GM23248 (cell line): Measurements from ENCODE around the gene FBXO7. TPM values are rescaled to one million over a fixed set of nuclear protein-coding genes. Genes with fewer than 3 reads are reported as not detected.
A peak's percentile ranks its signal among the peaks of the same experiment; 100 is the strongest.

ENCODE experiments used
- DNase-seq: peaks from one replicate; pipeline ENCODE4 v3.0.0-alpha.2; 2015
- H2AFZ ChIP-seq: fragments of 200-600 bp; sonication (generic); 2 replicates; pipeline ENCODE4 v1.6.1; 2016; ENCODE audit warnings: antibody characterized with exemption
- H3F3A ChIP-seq: fragments of 200-600 bp; sonication (generic); 2 replicates; pipeline ENCODE4 v1.6.1; 2016; ENCODE audit warnings: mild to moderate bottlenecking, antibody characterized with exemption, mixed run types; ENCODE audit not compliant: insufficient read depth
- H3K27ac ChIP-seq: fragments of 200-600 bp; sonication (generic); 2 replicates; pipeline ENCODE4 v1.5.1; 2016; ENCODE audit warnings: mild to moderate bottlenecking
- H3K27me3 ChIP-seq: fragments of 200-600 bp; sonication (generic); replicated peaks from 2 replicates; pipeline ENCODE4 v1.6.1; 2016; ENCODE audit warnings: mild to moderate bottlenecking; ENCODE audit not compliant: insufficient read depth
- H3K36me3 ChIP-seq: fragments of 200-600 bp; sonication (generic); 2 replicates; pipeline ENCODE4 v1.6.1; 2016; ENCODE audit warnings: low read depth, mild to moderate bottlenecking
- H3K4me1 ChIP-seq: fragments of 200-600 bp; sonication (generic); 2 replicates; pipeline ENCODE4 v1.6.1; 2016; ENCODE audit warnings: mild to moderate bottlenecking; ENCODE audit not compliant: insufficient read depth
- H3K4me2 ChIP-seq: fragments of 200-600 bp; sonication (generic); one replicate; pipeline ENCODE4 v1.6.1; 2016; ENCODE audit warnings: mild to moderate bottlenecking; ENCODE audit not compliant: unreplicated experiment
- H3K4me3 ChIP-seq: fragments of 200-600 bp; sonication (generic); 2 replicates; pipeline ENCODE4 v1.5.1; 2016; ENCODE audit warnings: mild to moderate bottlenecking
- H3K79me2 ChIP-seq: fragments of 200-600 bp; sonication (generic); 2 replicates; pipeline ENCODE4 v1.6.1; 2016; ENCODE audit warnings: mild to moderate bottlenecking; ENCODE audit not compliant: insufficient read depth
- H3K9ac ChIP-seq: fragments of 200-600 bp; sonication (generic); 2 replicates; pipeline ENCODE4 v1.6.1; 2016; ENCODE audit warnings: mild to moderate bottlenecking
- H3K9me2 ChIP-seq: fragments of 200-600 bp; sonication (generic); 2 replicates; pipeline ENCODE4 v1.6.1; 2016; ENCODE audit warnings: mixed run types, mild to moderate bottlenecking, moderate library complexity; ENCODE audit not compliant: insufficient read depth
- H3K9me3 ChIP-seq: fragments of 200-600 bp; sonication (generic); one replicate; pipeline ENCODE4 v1.6.1; 2017; ENCODE audit warnings: low read depth
- H4K20me1 ChIP-seq: fragments of 200-600 bp; sonication (generic); 2 replicates; pipeline ENCODE4 v1.6.0; 2016; ENCODE audit not compliant: insufficient read depth
- EZH2 ChIP-seq: fragments of 200-600 bp; sonication (generic); IDR thresholded peaks from 2 replicates; pipeline ENCODE4 v1.6.1; 2018; ENCODE audit warnings: antibody characterized with exemption, mild to moderate bottlenecking; ENCODE audit not compliant: insufficient read depth, poor library complexity, severe bottlenecking
- EZH2phosphoT487 ChIP-seq: fragments of 200-600 bp; sonication (generic); IDR thresholded peaks from 2 replicates; pipeline ENCODE4 v1.6.1; 2018; ENCODE audit warnings: antibody characterized with exemption, moderate library complexity, mild to moderate bottlenecking, low read depth; ENCODE audit not compliant: insufficient read depth
- WGBS, 2 experiments: methylation state at CpG; one replicate each; pipeline ENCODE4 v1.1.6; 2015 to 2017; ENCODE audit warnings: low lambda C conversion rate in 2 of 2, low coverage in 1 of 2; ENCODE audit errors: missing lambda C conversion rate in 2 of 2; 5-methylcytosine and 5-hydroxymethylcytosine counted together
- in situ Hi-C: fragments of 300-500 bp; cut with MboI; formaldehyde crosslinking; loops from 2 replicates; pipeline ENCODE4 v1.15.0; 2020
- polyA plus RNA-seq: library from polyadenylated mRNA; unstranded; fragments of >200 nt; fragmentation: Nextera tagmentation; extraction: Ambion mirVana; gene quantifications from 2 replicates; pipeline ENCODE4 v1.2.1, GENCODE V29; 2016
- total RNA-seq: library from RNA; depleted of rRNA; stranded (reverse); fragments of >200 nt; shearing (Covaris generic); gene quantifications from 2 replicates; pipeline ENCODE4 v1.2.3, GENCODE V29; 2014; rRNA removed

Gene FBXO7
- 82.3 and 89.2 TPM in 2 replicates for total RNA-seq
- polyA plus RNA-seq, result 93.3 and 94.2 TPM in 2 replicates

- in situ Hi-C loops, result no loop called here
These were observed at the start of gene FBXO7 for GRCh38 chr22:32474635-32475467. FBXO7 (plus strand) TSS chr22:32474811; CDS start chr22:32475003, 192 bp downstream.

GRCh38 chr22:32426881-32427280, 47.7 kb upstream of the FBXO7 start:
- no peaks in the 10 kb centered on the region for H3K79me2 ChIP-seq
- no peak overlapping the region for H3K27ac ChIP-seq
- no peak for DNase-seq
- no peaks in the 10 kb centered on the region for H3F3A ChIP-seq
- 80 to 90% methylated on average over 4 of the region's 4 CpGs for WGBS, 2 experiments
- no peak overlapping the region for H3K4me2 ChIP-seq
- no peaks in the 10 kb centered on the region for H4K20me1 ChIP-seq
- H3K9me3 ChIP-seq, result no peaks in the 10 kb centered on the region
- TF ChIP-seq EZH2phosphoT487 (no peak), EZH2 (no peak)
- H3K9ac ChIP-seq, result no peak overlapping the region
- H3K36me3 ChIP-seq, result no peaks in the 10 kb centered on the region
- H3K4me1 ChIP-seq, result no peaks in the 10 kb centered on the region
- H3K4me3 ChIP-seq, result no peak overlapping the region
- H2AFZ ChIP-seq, result no peak overlapping the region
- H3K27me3 ChIP-seq, result peaks cover 24% of the 10 kb centered on the region; the same call in 1 of the 2 replicates
- no peaks in the 10 kb centered on the region for H3K9me2 ChIP-seq
- in situ Hi-C loops, result no loop called here

More at GRCh38 chr22:32474635-32475467, at the start of gene FBXO7:
- WGBS, 2 experiments, result 1% methylated on average over 73 to 74 of the region's 92 CpGs
- H3K9ac ChIP-seq, result peak within 1 kb of the TSS; percentile 93
- H2AFZ ChIP-seq, result peak within 1 kb of the TSS; percentile 92
- peaks cover 56% of the 10 kb centered on the region for H3K79me2 ChIP-seq
- 0 out of 2 replicates have a peak, but pooled peaks cover 6% of the 10 kb centered on the region for H4K20me1 ChIP-seq
- peak within 1 kb of the TSS; percentile 88 for H3K27ac ChIP-seq
- no peak for TF ChIP-seq EZH2
- no peak for TF ChIP-seq EZH2phosphoT487
- peaks cover 5% of the 10 kb centered on the region; the same call in 1 of the 2 replicates for H3K36me3 ChIP-seq
- no peaks in the 10 kb centered on the region for H3K27me3 ChIP-seq
- peak; percentile 97 for DNase-seq
- no peaks in the 10 kb centered on the region for H3K9me2 ChIP-seq
- H3K4me2 ChIP-seq, result peak within 1 kb of the TSS; percentile 98
- H3K9me3 ChIP-seq, result no peaks in the 10 kb centered on the region
- peaks cover 40% of the 10 kb centered on the region for H3F3A ChIP-seq
- H3K4me1 ChIP-seq, result peaks cover 29% of the 10 kb centered on the region
- H3K4me3 ChIP-seq, result peak within 1 kb of the TSS; percentile 86

GRCh38 chr22:32430352-32430751, 44.3 kb upstream of the FBXO7 start:
- Histone ChIP-seq H2AFZ (no peak overlapping the region), H3K4me3 (no peak overlapping the region), H3K9ac (no peak overlapping the region), H3K79me2 (no peaks in the 10 kb centered on the region), H3F3A (no peaks in the 10 kb centered on the region), H3K4me1 (no peaks in the 10 kb centered on the region), H3K9me2 (no peaks in the 10 kb centered on the region), H3K27me3 (0 out of 2 replicates have a peak, but pooled peaks cover 4% of the 10 kb centered on the region), H4K20me1 (no peaks in the 10 kb centered on the region), H3K27ac (no peak overlapping the region), H3K9me3 (no peaks in the 10 kb centered on the region), H3K4me2 (no peak overlapping the region), H3K36me3 (no peaks in the 10 kb centered on the region)
- in situ Hi-C loops, result no loop called here
- no peak for DNase-seq
- no peak for TF ChIP-seq EZH2
- no peak for TF ChIP-seq EZH2phosphoT487
- WGBS, 2 experiments, result 35 to 38% methylated on average over 1 of the region's 1 CpG

- Histone ChIP-seq H3K9me2 (no peaks in the 10 kb centered on the region), H3F3A (no peaks in the 10 kb centered on the region), H3K4me2 (no peak overlapping the region), H3K4me3 (no peak overlapping the region), H3K9ac (no peak overlapping the region), H3K27ac (no peak overlapping the region), H3K36me3 (no peaks in the 10 kb centered on the region), H3K27me3 (peaks cover 5% of the 10 kb centered on the region; the same call in 1 of the 2 replicates), H3K4me1 (no peaks in the 10 kb centered on the region), H3K79me2 (no peaks in the 10 kb centered on the region), H2AFZ (no peak overlapping the region), H4K20me1 (no peaks in the 10 kb centered on the region), H3K9me3 (no peaks in the 10 kb centered on the region)
- in situ Hi-C loops, result no loop called here
- TF ChIP-seq EZH2 (no peak), EZH2phosphoT487 (no peak)
- WGBS, 2 experiments, result 44 to 48% methylated on average over 6 of the region's 6 CpGs
- no peak for DNase-seq
These were observed 30.5 kb upstream of the FBXO7 start for GRCh38 chr22:32444068-32444467.
